HUDEP-2 (cell line): ENCODE data around the gene ZNF175.

Source experiments
- DNase-seq, 76 experiments: peaks; one replicate each; lab custom pipeline; 2025; ENCODE audit not compliant: unreplicated experiment in 76 of 76; lab: John Stamatoyannopoulos, UW

ZNF175 gene

GRCh38 chr19:51549533-51550324 is 21.4 kb upstream of the ZNF175 start:
- DNase-seq = peak in 73 of 76 experiments; percentile 66 to 96 (median 85)

GRCh38 chr19:51550848-51551672 is 20.0 kb upstream of the ZNF175 start:
- DNase-seq = peak in 30 of 76 experiments; percentile 15 to 67 (median 47)

- peak in 2 of 76 experiments; percentile 19 to 23 for DNase-seq
These were observed 19.2 kb upstream of the ZNF175 start for GRCh38 chr19:51551673-51552432.

- DNase-seq = peak in 1 of 76 experiments; percentile 25
These were observed 18.5 kb upstream of the ZNF175 start for GRCh38 chr19:51552608-51552995.

GRCh38 chr19:51552996-51553725 is 17.9 kb upstream of the ZNF175 start:
- peak in 72 of 76 experiments; percentile 23 to 90 (median 72) for DNase-seq

GRCh38 chr19:51559240-51559639 is 11.8 kb upstream of the ZNF175 start:
- no peak for DNase-seq

GRCh38 chr19:51560339-51560738 is 10.7 kb upstream of the ZNF175 start:
- no peak for DNase-seq

- DNase-seq = peak in 1 of 76 experiments; percentile 13
These were observed 6.3 kb upstream of the ZNF175 start for GRCh38 chr19:51564791-51565190.

- DNase-seq = no peak
These were observed 5.5 kb upstream of the ZNF175 start for GRCh38 chr19:51565583-51565982.

GRCh38 chr19:51566489-51567100 is 4.5 kb upstream of the ZNF175 start:
- peak in 50 of 76 experiments; percentile 14 to 81 (median 41) for DNase-seq

GRCh38 chr19:51567583-51567982 is 3.5 kb upstream of the ZNF175 start:
- no peak for DNase-seq

GRCh38 chr19:51568456-51568855 is 2.6 kb upstream of the ZNF175 start:
- peak in 5 of 76 experiments; percentile 16 to 44 (median 26) for DNase-seq

- DNase-seq = peak in 13 of 76 experiments; percentile 18 to 52 (median 32)
These were observed 516 bp downstream of the ZNF175 start for GRCh38 chr19:51571599-51571998.

- peak in 72 of 76 experiments; percentile 35 to 91 (median 78) for DNase-seq
These were observed 1.3 kb downstream of the ZNF175 start for GRCh38 chr19:51572410-51572809.

GRCh38 chr19:51572908-51573307 is 1.8 kb downstream of the ZNF175 start:
- no peak for DNase-seq

- peak in 38 of 76 experiments; percentile 22 to 85 (median 49) for DNase-seq
These were observed 2.2 kb downstream of the ZNF175 start for GRCh38 chr19:51573331-51573730.

- no peak for DNase-seq
These were observed 5.8 kb downstream of the ZNF175 start for GRCh38 chr19:51576850-51577249.

- no peak for DNase-seq
These were observed 15.1 kb downstream of the ZNF175 start for GRCh38 chr19:51586103-51586728.

GRCh38 chr19:51586799-51587198 is 15.7 kb downstream of the ZNF175 start:
- DNase-seq = no peak
